ENCODE measurements around the gene TRIO. TPM values are rescaled to one million over a fixed set of nuclear protein-coding genes. Genes with fewer than 3 reads are reported as not detected.

The TRIO gene
- total RNA-seq, 1 donor from 2014 or later, result 163 TPM

- Mint-ChIP-seq H3K27ac (no peak overlapping the region), H3K27me3 (no peaks in the 10 kb centered on the region), H3K9me3 (ENCODE audit: low read depth) (no peaks in the 10 kb centered on the region), H3K4me3 (ENCODE audit: low read depth) (no peak overlapping the region), H3K4me1 (ENCODE audit: low read depth) (peaks cover 33% of the 10 kb centered on the region), H3K36me3 (ENCODE audit: insufficient read depth) (no peaks in the 10 kb centered on the region)
- no peak for TF ChIP-seq CTCF (IDR thresholded peaks at IDR 0.05; ENCODE audit: unreplicated experiment)
- DNase-seq (ENCODE audit: low spot score, unreplicated experiment), result no peak
These were observed 65.2 kb downstream of the TRIO start for GRCh38 chr5:14208071-14209021.

DNA sequence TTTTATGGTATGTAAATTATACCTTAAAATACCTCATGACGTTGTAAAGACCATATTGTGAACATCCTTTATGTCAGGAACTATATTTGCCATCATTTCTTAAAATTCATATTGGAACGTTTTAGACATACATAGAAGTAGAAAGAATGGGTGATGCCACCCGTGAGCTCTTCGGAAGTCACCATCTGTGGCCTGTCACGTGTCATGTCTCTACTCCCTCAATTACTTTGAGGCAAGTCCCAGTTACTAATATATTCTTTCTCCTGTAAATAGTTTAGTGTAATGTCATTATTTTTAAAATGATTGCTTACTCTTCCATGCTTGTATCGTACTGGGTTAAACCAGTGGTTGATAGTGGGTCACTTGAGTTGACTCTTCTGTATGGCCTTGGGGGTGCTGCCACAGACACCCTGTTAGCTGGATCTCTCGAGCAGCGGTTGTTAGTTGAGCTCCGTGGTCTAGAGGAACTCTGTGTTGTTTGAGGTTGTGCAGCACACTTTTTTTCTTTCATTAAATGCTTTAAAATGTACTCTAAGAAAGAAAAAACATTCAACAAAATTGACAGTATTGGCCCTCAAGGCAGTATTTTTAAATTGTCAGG, 66.2 kb downstream of the TRIO start:
- H3K36me3 Mint-ChIP-seq (ENCODE audit: insufficient read depth), result no peaks in the 10 kb centered on the region
- TF ChIP-seq CTCF (IDR thresholded peaks at IDR 0.05; ENCODE audit: unreplicated experiment), result no peak
- no peak overlapping the region for H3K4me3 Mint-ChIP-seq (ENCODE audit: low read depth)
- no peaks in the 10 kb centered on the region for H3K9me3 Mint-ChIP-seq (ENCODE audit: low read depth)
- DNase-seq (ENCODE audit: low spot score, unreplicated experiment), result no peak
- no peaks in the 10 kb centered on the region for H3K27me3 Mint-ChIP-seq
- H3K27ac Mint-ChIP-seq, result peak overlapping the region; percentile 19
- peaks cover 37% of the 10 kb centered on the region for H3K4me1 Mint-ChIP-seq (ENCODE audit: low read depth)

DNA sequence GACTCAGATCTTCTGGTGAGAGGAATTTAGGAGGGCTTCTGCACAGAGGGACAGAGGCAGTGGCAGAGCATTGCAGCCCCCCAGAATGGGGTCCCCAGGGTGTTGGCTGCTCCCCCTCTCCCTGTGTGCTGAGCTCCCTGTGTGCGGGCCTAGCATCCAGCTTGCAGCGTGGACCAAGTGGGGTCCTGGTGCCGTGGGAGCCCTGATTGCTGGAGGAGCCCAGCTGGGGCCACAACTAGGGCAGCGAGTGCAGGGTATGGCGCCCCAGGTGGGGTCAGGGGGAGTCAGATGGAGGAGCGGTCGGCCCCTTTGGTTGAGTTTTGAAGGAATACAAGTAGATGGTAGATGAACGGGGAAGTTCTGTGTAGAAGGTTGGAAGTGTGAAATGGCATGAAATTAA, 66.7 kb downstream of the TRIO start:
- Mint-ChIP-seq H3K4me3 (ENCODE audit: low read depth) (no peak overlapping the region), H3K27me3 (no peaks in the 10 kb centered on the region), H3K27ac (peak overlapping the region; percentile 19), H3K9me3 (ENCODE audit: low read depth) (no peaks in the 10 kb centered on the region), H3K4me1 (ENCODE audit: low read depth) (peaks cover 37% of the 10 kb centered on the region), H3K36me3 (ENCODE audit: insufficient read depth) (no peaks in the 10 kb centered on the region)
- TF ChIP-seq CTCF (IDR thresholded peaks at IDR 0.05; ENCODE audit: unreplicated experiment), result no peak
- DNase-seq (ENCODE audit: low spot score, unreplicated experiment), result no peak

GRCh38 chr5:14210729-14211128, 67.6 kb downstream of the TRIO start:
- DNase-seq (ENCODE audit: low spot score, unreplicated experiment), result no peak
- H3K27ac Mint-ChIP-seq, result peak overlapping the region; percentile 89
- H3K36me3 Mint-ChIP-seq (ENCODE audit: insufficient read depth), result no peaks in the 10 kb centered on the region
- no peaks in the 10 kb centered on the region for H3K9me3 Mint-ChIP-seq (ENCODE audit: low read depth)
- H3K27me3 Mint-ChIP-seq, result no peaks in the 10 kb centered on the region
- no peak overlapping the region for H3K4me3 Mint-ChIP-seq (ENCODE audit: low read depth)
- no peak for TF ChIP-seq CTCF (IDR thresholded peaks at IDR 0.05; ENCODE audit: unreplicated experiment)
- peaks cover 33% of the 10 kb centered on the region for H3K4me1 Mint-ChIP-seq (ENCODE audit: low read depth)

Measured in progenitor cell of endocrine pancreas (in vitro differentiated cells).